ENCODE results near the gene TMC7.

DNA sequence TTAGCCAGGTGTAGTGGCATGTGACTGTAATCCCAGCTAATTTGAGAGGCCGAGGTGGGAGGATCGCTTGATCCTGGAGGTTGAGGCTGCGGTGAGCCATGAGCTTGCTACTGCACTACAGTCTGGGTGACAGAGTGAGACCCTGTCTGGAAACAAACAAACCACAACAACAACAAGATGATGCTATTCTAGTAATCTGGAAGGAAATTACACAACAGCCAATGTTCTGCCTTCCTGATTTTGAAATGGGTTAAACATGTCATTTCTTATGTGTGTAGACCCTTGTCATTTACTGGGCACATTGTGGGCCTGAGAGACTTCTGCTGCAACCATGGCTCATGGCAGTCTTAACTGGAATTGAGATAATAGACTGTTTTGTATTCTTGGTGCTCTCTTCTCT, 89.6 kb downstream of the TMC7 start:
- no peak for TF ChIP-seq EZH2 (IDR thresholded peaks at IDR 0.05; ENCODE audit: low read length, missing control alignments)
- TF ChIP-seq, protein P1, sequence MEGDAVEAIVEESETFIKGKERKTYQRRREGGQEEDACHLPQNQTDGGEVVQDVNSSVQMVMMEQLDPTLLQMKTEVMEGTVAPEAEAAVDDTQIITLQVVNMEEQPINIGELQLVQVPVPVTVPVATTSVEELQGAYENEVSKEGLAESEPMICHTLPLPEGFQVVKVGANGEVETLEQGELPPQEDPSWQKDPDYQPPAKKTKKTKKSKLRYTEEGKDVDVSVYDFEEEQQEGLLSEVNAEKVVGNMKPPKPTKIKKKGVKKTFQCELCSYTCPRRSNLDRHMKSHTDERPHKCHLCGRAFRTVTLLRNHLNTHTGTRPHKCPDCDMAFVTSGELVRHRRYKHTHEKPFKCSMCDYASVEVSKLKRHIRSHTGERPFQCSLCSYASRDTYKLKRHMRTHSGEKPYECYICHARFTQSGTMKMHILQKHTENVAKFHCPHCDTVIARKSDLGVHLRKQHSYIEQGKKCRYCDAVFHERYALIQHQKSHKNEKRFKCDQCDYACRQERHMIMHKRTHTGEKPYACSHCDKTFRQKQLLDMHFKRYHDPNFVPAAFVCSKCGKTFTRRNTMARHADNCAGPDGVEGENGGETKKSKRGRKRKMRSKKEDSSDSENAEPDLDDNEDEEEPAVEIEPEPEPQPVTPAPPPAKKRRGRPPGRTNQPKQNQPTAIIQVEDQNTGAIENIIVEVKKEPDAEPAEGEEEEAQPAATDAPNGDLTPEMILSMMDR (conservative IDR thresholded peaks at IDR 0.05 in 1 of 2, IDR thresholded peaks at IDR 0.05 in 1 of 2; ENCODE audit: low read depth in 1 of 2, low read length in 2 of 2), result no peak
